HG02642 (cell line): Measurements from ENCODE around the gene ROBO1.

Source experiments
- ATAC-seq: cut with Tn5 transposase; IDR thresholded peaks from one replicate; pipeline ENCODE4 v1.9.1; 2021; ENCODE audit warnings: mild to moderate bottlenecking; ENCODE audit not compliant: unreplicated experiment, poor library complexity

The ROBO1 gene

GRCh38 chr3:79257791-79258190 lies 510.0 kb downstream of the ROBO1 start:
- no peak for ATAC-seq

- ATAC-seq, result no peak
Observed at GRCh38 chr3:79255702-79256101, 512.1 kb downstream of the ROBO1 start.

GRCh38 chr3:79255292-79255691 lies 512.5 kb downstream of the ROBO1 start:
- no peak for ATAC-seq

GRCh38 chr3:79253704-79254103 lies 514.1 kb downstream of the ROBO1 start:
- no peak for ATAC-seq

GRCh38 chr3:79253271-79253670 lies 514.5 kb downstream of the ROBO1 start:
- ATAC-seq, result no peak

- no peak for ATAC-seq
Observed at GRCh38 chr3:79250746-79251145, 517.1 kb downstream of the ROBO1 start.

GRCh38 chr3:79249701-79250100 lies 518.1 kb downstream of the ROBO1 start:
- ATAC-seq, result no peak

GRCh38 chr3:79247725-79248043 lies 520.1 kb downstream of the ROBO1 start:
- no peak for ATAC-seq

- no peak for ATAC-seq
Observed at GRCh38 chr3:79246875-79247724, 520.7 kb downstream of the ROBO1 start.

GRCh38 chr3:79245284-79246138 lies 522.3 kb downstream of the ROBO1 start:
- ATAC-seq, result no peak

- no peak for ATAC-seq
Observed at GRCh38 chr3:79236496-79236895, 531.3 kb downstream of the ROBO1 start.

GRCh38 chr3:79233431-79234060 lies 534.3 kb downstream of the ROBO1 start:
- no peak for ATAC-seq

- no peak for ATAC-seq
Observed at GRCh38 chr3:79230266-79230665, 537.5 kb downstream of the ROBO1 start.

- no peak for ATAC-seq
Observed at GRCh38 chr3:79217096-79217495, 550.7 kb downstream of the ROBO1 start.

- ATAC-seq, result no peak
Observed at GRCh38 chr3:79215286-79215685, 552.5 kb downstream of the ROBO1 start.

- no peak for ATAC-seq
Observed at GRCh38 chr3:79211586-79212359, 556.0 kb downstream of the ROBO1 start.

GRCh38 chr3:79204351-79204750 lies 563.4 kb downstream of the ROBO1 start:
- no peak for ATAC-seq

- no peak for ATAC-seq
Observed at GRCh38 chr3:79203144-79203519, 564.7 kb downstream of the ROBO1 start.

GRCh38 chr3:79202471-79203143 lies 565.2 kb downstream of the ROBO1 start:
- ATAC-seq, result no peak

GRCh38 chr3:79200456-79200855 lies 567.3 kb downstream of the ROBO1 start:
- ATAC-seq, result no peak
